H1 (cell line): ENCODE results near the gene YAP1. TPM values are rescaled to one million over a fixed set of nuclear protein-coding genes. Genes with fewer than 3 reads are reported as not detected.

Source experiments
- CTCF ChIA-PET: fragments of 300-600 bp; sonication (Branson Sonifier 250); formaldehyde crosslinking; loops from one replicate; lab custom pipeline; 2021; ENCODE audit not compliant: partially characterized antibody; lab: Charles Lee
- POLR2A ChIA-PET: fragments of 300-600 bp; sonication (Branson Sonifier 250); formaldehyde crosslinking; loops from one replicate; lab custom pipeline; 2021; ENCODE audit warnings: inconsistent platforms; ENCODE audit not compliant: partially characterized antibody; lab: Charles Lee
- DNase-seq, 2 experiments: peaks; one replicate each; pipeline versions ENCODE4 v3.0.0 to v3.0.0-alpha.2; 2010 to 2022; ENCODE audit warnings: low spot score in 2 of 2, low read depth in 1 of 2, mixed read lengths in 1 of 2
- FAIRE-seq: peaks from 2 replicates; lab custom pipeline; 2011; peaks lifted over from hg19 to GRCh38; lab: Jason Lieb, UNC
- H2AFZ ChIP-seq: 2 replicates; pipeline ENCODE4 v1.8.1; 2012; ENCODE audit warnings: low read length, inconsistent platforms
- H2AK5ac ChIP-seq: 2 replicates; pipeline ENCODE4 v1.6.1; 2013; ENCODE audit warnings: low read depth, low read length
- H2BK120ac ChIP-seq: replicated peaks from 2 replicates; pipeline ENCODE3; 2013; ENCODE audit warnings: low read depth, low read length, inconsistent platforms
- H2BK12ac ChIP-seq: 2 replicates; pipeline ENCODE4 v1.6.1; 2013; ENCODE audit warnings: low read depth, low read length
- H2BK15ac ChIP-seq: 2 replicates; pipeline ENCODE4 v1.6.1; 2013; ENCODE audit warnings: low read length
- H2BK20ac ChIP-seq: 2 replicates; pipeline ENCODE4 v1.6.1; 2013; ENCODE audit warnings: low read length
- H2BK5ac ChIP-seq: 2 replicates; pipeline ENCODE4 v1.6.1; 2013; ENCODE audit warnings: low read depth, low read length
- H3K14ac ChIP-seq: 2 replicates; pipeline ENCODE4 v1.6.1; 2013; ENCODE audit warnings: inconsistent platforms; ENCODE audit not compliant: insufficient read length
- H3K18ac ChIP-seq: 2 replicates; pipeline ENCODE4 v1.6.1; 2013; ENCODE audit warnings: low read length; ENCODE audit errors: extremely low read depth
- H3K23ac ChIP-seq: 2 replicates; pipeline ENCODE4 v1.6.1; 2013; ENCODE audit warnings: inconsistent platforms; ENCODE audit not compliant: insufficient read length
- H3K23me2 ChIP-seq: 2 replicates; pipeline ENCODE4 v1.6.1; 2013; ENCODE audit warnings: low read depth, low read length
- H3K27ac ChIP-seq: 2 replicates; pipeline ENCODE4 v1.6.1; 2011; ENCODE audit warnings: low read depth, low read length, inconsistent platforms
- H3K27me3 ChIP-seq, 4 experiments: replicated peaks in 1 of 4; 1 replicate in 1 of 4; 2 replicates in 3 of 4; pipeline versions ENCODE4 v1.6.1 to v1.8.1; 2011 to 2013; ENCODE audit warnings: low read length in 3 of 4, mild to moderate bottlenecking in 3 of 4, inconsistent platforms in 2 of 4, mixed read lengths in 2 of 4, moderate library complexity in 1 of 4; ENCODE audit not compliant: control insufficient read depth in 3 of 4, insufficient read depth in 3 of 4; ENCODE audit errors: extremely low read depth in 1 of 4
- H3K36me3 ChIP-seq, 4 experiments: 2 replicates each; pipeline versions ENCODE4 v1.6.1 to v1.8.1; 2011 to 2013; ENCODE audit warnings: mild to moderate bottlenecking in 4 of 4, low read length in 3 of 4, moderate library complexity in 2 of 4, control low read depth in 1 of 4, inconsistent platforms in 1 of 4; ENCODE audit not compliant: insufficient read depth in 4 of 4, control insufficient read depth in 2 of 4
- H3K4ac ChIP-seq: replicated peaks from 2 replicates; pipeline ENCODE3; 2013; ENCODE audit warnings: low read length, low read depth, mixed read lengths, inconsistent platforms; ENCODE audit not compliant: insufficient read length
- H3K4me1 ChIP-seq, 4 experiments: replicated peaks in 1 of 4; 1 replicate in 1 of 4; 2 replicates in 3 of 4; pipeline versions ENCODE4 v1.6.1 to v1.8.1; 2011 to 2013; ENCODE audit warnings: low read length in 3 of 4, inconsistent platforms in 2 of 4, mixed read lengths in 1 of 4; ENCODE audit not compliant: insufficient read depth in 4 of 4, control insufficient read depth in 3 of 4
- H3K4me2 ChIP-seq, 2 experiments: 2 replicates each; pipeline versions ENCODE4 v1.6.1 to v1.8.1; 2011 to 2013; ENCODE audit warnings: low read depth in 2 of 2, low read length in 2 of 2, control low read depth in 1 of 2, inconsistent platforms in 1 of 2, mild to moderate bottlenecking in 1 of 2; ENCODE audit not compliant: insufficient read depth in 1 of 2
- H3K4me3 ChIP-seq, 4 experiments: fragments of 200-600, 300-600 bp in 1 of 4; sonication (generic), shearing (Covaris generic), sonication (Bioruptor Twin) in 1 of 4; 2 replicates each; pipeline versions ENCODE4 v1.5.1 to v1.8.1; 2011 to 2016; ENCODE audit warnings: low read length in 4 of 4, low read depth in 3 of 4, control low read depth in 2 of 4, inconsistent platforms in 2 of 4, mild to moderate bottlenecking in 2 of 4, mixed read lengths in 1 of 4, moderate library complexity in 1 of 4; ENCODE audit not compliant: insufficient read depth in 2 of 4; ENCODE audit errors: extremely low read depth in 1 of 4
- H3K56ac ChIP-seq: replicated peaks from 2 replicates; pipeline ENCODE3; 2013; ENCODE audit warnings: low read depth, mild to moderate bottlenecking, mixed read lengths, low read length, inconsistent platforms; ENCODE audit not compliant: insufficient read length
- H3K79me1 ChIP-seq: 2 replicates; pipeline ENCODE4 v1.6.1; 2013; ENCODE audit warnings: low read depth, low read length, control low read depth
- H3K79me2 ChIP-seq, 2 experiments: 2 replicates each; pipeline versions ENCODE4 v1.6.1 to v1.8.1; 2012 to 2013; ENCODE audit warnings: low read length in 2 of 2, mild to moderate bottlenecking in 2 of 2, inconsistent platforms in 1 of 2; ENCODE audit not compliant: insufficient read depth in 2 of 2, control insufficient read depth in 1 of 2
- H3K9ac ChIP-seq, 4 experiments: replicated peaks in 1 of 4; 1 replicate in 1 of 4; 2 replicates in 3 of 4; pipeline versions ENCODE4 v1.6.1 to v1.8.1; 2011 to 2013; ENCODE audit warnings: low read depth in 3 of 4, low read length in 3 of 4, control low read depth in 2 of 4, mild to moderate bottlenecking in 2 of 4, moderate library complexity in 2 of 4, inconsistent platforms in 1 of 4; ENCODE audit errors: extremely low read depth in 1 of 4
- H3K9me3 ChIP-seq, 2 experiments: 2 replicates each; pipeline versions ENCODE4 v1.6.1 to v1.8.1; 2012 to 2013; ENCODE audit warnings: mild to moderate bottlenecking in 2 of 2, moderate library complexity in 2 of 2, control low read depth in 1 of 2, inconsistent platforms in 1 of 2, low read depth in 1 of 2, low read length in 1 of 2, mixed read lengths in 1 of 2; ENCODE audit not compliant: insufficient read depth in 2 of 2
- H4K20me1 ChIP-seq, 2 experiments: replicated peaks in 1 of 2; 2 replicates each; pipeline versions ENCODE3 to v1.8.1; 2011 to 2013; ENCODE audit warnings: inconsistent platforms in 2 of 2, low read length in 2 of 2, mild to moderate bottlenecking in 1 of 2; ENCODE audit not compliant: insufficient read depth in 2 of 2, control insufficient read depth in 1 of 2
- H4K5ac ChIP-seq: 2 replicates; pipeline ENCODE4 v1.6.1; 2013; ENCODE audit warnings: low read length, low read depth, mixed read lengths, inconsistent platforms; ENCODE audit not compliant: insufficient read length
- H4K8ac ChIP-seq: 2 replicates; pipeline ENCODE4 v1.8.0; 2013; ENCODE audit warnings: mild to moderate bottlenecking, moderate library complexity, low read length, inconsistent platforms; ENCODE audit not compliant: insufficient read depth; ENCODE audit errors: extremely low read depth
- H4K91ac ChIP-seq: replicated peaks from 2 replicates; pipeline ENCODE3; 2013; ENCODE audit warnings: low read length, mixed read lengths, inconsistent platforms; ENCODE audit not compliant: insufficient read length
- BCL11A ChIP-seq, 2 experiments: IDR thresholded peaks; one replicate each; pipeline ENCODE4 v1.6.1; 2011; ENCODE audit warnings: low read depth in 2 of 2, low read length in 2 of 2, mild to moderate bottlenecking in 2 of 2
- BRCA1 ChIP-seq: IDR thresholded peaks from 2 replicates; pipeline ENCODE4 v1.6.1; 2012; ENCODE audit warnings: low read depth, low read length, improper control_type of control experiment
- CHD1 ChIP-seq: IDR thresholded peaks from 2 replicates; pipeline ENCODE4 v1.6.1; 2012; ENCODE audit warnings: low read depth, low read length, improper control_type of control experiment
- CHD2 ChIP-seq: IDR thresholded peaks from 2 replicates; pipeline ENCODE4 v1.6.1; 2012; ENCODE audit warnings: low read length, improper control_type of control experiment
- GABPA ChIP-seq: IDR thresholded peaks from 2 replicates; pipeline ENCODE4 v1.6.1; 2011; ENCODE audit warnings: mild to moderate bottlenecking, low read length, moderate library complexity, borderline replicate concordance; ENCODE audit not compliant: insufficient read depth
- JUND ChIP-seq: IDR thresholded peaks from 2 replicates; pipeline ENCODE4 v1.6.1; 2011; ENCODE audit warnings: mild to moderate bottlenecking, improper control_type of control experiment, low read length
- KDM5A ChIP-seq: fragments of 200-600 bp; IDR thresholded peaks from 2 replicates; pipeline ENCODE4 v1.7.1; 2012; ENCODE audit warnings: mild to moderate bottlenecking, low read length, inconsistent platforms, mixed read lengths
- RXRA ChIP-seq: IDR thresholded peaks from 2 replicates; pipeline ENCODE4 v1.6.1; 2011; ENCODE audit warnings: low read depth, mild to moderate bottlenecking, low read length, moderate library complexity; ENCODE audit not compliant: insufficient read depth
- SIN3A ChIP-seq, 2 experiments: IDR thresholded peaks in 1 of 2; conservative IDR thresholded peaks in 1 of 2; 2 replicates each; pipeline ENCODE4 v1.6.1; 2011 to 2012; ENCODE audit warnings: low read length in 2 of 2, improper control_type of control experiment in 1 of 2, low read depth in 1 of 2, mild to moderate bottlenecking in 1 of 2
- SP2 ChIP-seq: IDR thresholded peaks from 2 replicates; pipeline ENCODE4 v1.6.1; 2012; ENCODE audit warnings: mild to moderate bottlenecking, low read length, inconsistent platforms
- TCF12 ChIP-seq: IDR thresholded peaks from 2 replicates; pipeline ENCODE4 v1.6.1; 2011; ENCODE audit warnings: low read depth, mild to moderate bottlenecking, low read length
- WGBS, 2 experiments: shearing (Covaris generic) in 1 of 2; methylation state at CpG; one replicate each; pipeline versions ENCODE4 v1.1.6 to v1.1.7; 2013 to 2015; ENCODE audit warnings: low lambda C conversion rate in 2 of 2, mixed read lengths in 2 of 2, inconsistent platforms in 1 of 2, low coverage in 1 of 2, missing lambda C conversion rate in 1 of 2; ENCODE audit not compliant: insufficient replicate concordance in 2 of 2, insufficient coverage in 1 of 2, insufficient read length in 1 of 2; ENCODE audit errors: extremely low coverage in 1 of 2, missing lambda C conversion rate in 1 of 2; 5-methylcytosine and 5-hydroxymethylcytosine counted together
- polyA plus RNA-seq, 7 experiments: library from polyadenylated mRNA; depleted of rRNA in 3 of 7; stranded (reverse) in 5 of 7; unstranded in 2 of 7; fragments of >200 nt in 5 of 7; fragments of 200-250 nt in 2 of 7; gene quantifications; 1 replicate in 5 of 7; 2 replicates in 1 of 7; 4 replicates in 1 of 7; pipeline versions ENCODE4 v1.2.1 to v1.2.3, GENCODE V29; 2011 to 2013; ENCODE audit warnings: missing spikeins in 2 of 7, mixed read lengths in 2 of 7
- total RNA-seq: library from RNA; stranded (reverse); fragmentation: NEBNext Ultra II Directional; extraction: Animal tissue kit (Norgen Biotek cat#: 25700); gene quantifications from 2 replicates; pipeline ENCODE4 v1.2.1, GENCODE V29; 2021

The YAP1 gene
- total and polyA plus RNA-seq, 2 of the 8 experiments (the other 6 are each of a cell fraction or from before 2014, with no cell fraction given): 62.0 to 108 TPM

- 93% methylated on average over 2 of the region's 2 CpGs; no CpG with 5 or more reads in 1 of the 2 experiments for WGBS, 2 experiments
- no peaks in the 10 kb centered on the region for H3K27me3 ChIP-seq
- no peaks in the 10 kb centered on the region for H3K79me2 ChIP-seq
- no peak overlapping the region for H2BK5ac ChIP-seq
- H3K9ac ChIP-seq: no peak overlapping the region
- H4K5ac ChIP-seq: no peak overlapping the region
- no peak overlapping the region for H2BK120ac ChIP-seq
- DNase-seq (no peak), FAIRE-seq (no peak)
- H3K27ac ChIP-seq: no peak overlapping the region
- H2AK5ac ChIP-seq: no peak overlapping the region
- H3K4me3 ChIP-seq: no peak overlapping the region
- CTCF ChIA-PET: interaction anchor here (1.4 kb wide), 1 partner anchor 10 kb away, joined by 3 read pairs; no protein-coding TSS in a partner anchor
- no peaks in the 10 kb centered on the region for H3K36me3 ChIP-seq
- H3K4ac ChIP-seq: no peak overlapping the region
- H3K79me1 ChIP-seq: no peaks in the 10 kb centered on the region
- H4K8ac ChIP-seq: no peak overlapping the region
- POLR2A ChIA-PET: no interaction called here
- no peak overlapping the region for H2BK20ac ChIP-seq
- no peak overlapping the region for H2AFZ ChIP-seq
- TF ChIP-seq JUND (no peak), RXRA (no peak), GABPA (no peak), SP2 (no peak), CHD1 (no peak), SIN3A (conservative IDR thresholded peaks at IDR 0.05 in 1 of 2, IDR thresholded peaks at IDR 0.05 in 1 of 2; ENCODE audit: low read depth in 1 of 2, low read length in 2 of 2) (no peak), KDM5A (no peak), BCL11A (IDR thresholded peaks at IDR 0.05; ENCODE audit: low read depth in 2 of 2, low read length in 2 of 2) (no peak), BRCA1 (no peak), CHD2 (no peak), TCF12 (no peak)
- H3K4me2 ChIP-seq: no peak overlapping the region
- H4K91ac ChIP-seq: no peak overlapping the region
- H2BK12ac ChIP-seq: no peak overlapping the region
- no peaks in the 10 kb centered on the region for H4K20me1 ChIP-seq
- H3K18ac ChIP-seq: no peak overlapping the region
- no peak overlapping the region for H2BK15ac ChIP-seq
- H3K4me1 ChIP-seq: no peaks in the 10 kb centered on the region
- no peak overlapping the region for H3K23ac ChIP-seq
- no peaks in the 10 kb centered on the region for H3K23me2 ChIP-seq
- H3K56ac ChIP-seq: no peak overlapping the region
- no peak overlapping the region for H3K14ac ChIP-seq
- no peaks in the 10 kb centered on the region for H3K9me3 ChIP-seq
Measured at GRCh38 chr11:102062106-102062505, 48.1 kb upstream of the YAP1 start.
